Myocyte (in vitro differentiated cells): ENCODE measurements around the gene TM4SF20. TPM values are rescaled to one million over a fixed set of nuclear protein-coding genes. Genes with fewer than 3 reads are reported as not detected.
A peak's percentile ranks its signal among the peaks of the same experiment; 100 is the strongest.
"Not testable (repeated sequence)": the region's sequence is repeated elsewhere in the genome, so short reads cannot be mapped to it uniquely, and the experiment has no call there.

ENCODE experiments used
- DNase-seq: peaks from one replicate; pipeline ENCODE4 v3.0.0-alpha.2; 2012; ENCODE audit warnings: low read depth
- total RNA-seq: library from RNA; depleted of rRNA; stranded (reverse); fragments of >200 nt; gene quantifications from 2 replicates; pipeline ENCODE4 v1.2.3, GENCODE V29; 2014

The TM4SF20 gene
- total RNA-seq, 1 donor from 2014 or later = not detected

GRCh38 chr2:227368574-227368973 lies 10.5 kb downstream of the TM4SF20 start:
- DNase-seq = no peak

GRCh38 chr2:227367427-227367795 lies 11.7 kb downstream of the TM4SF20 start:
- DNase-seq = no peak

GRCh38 chr2:227366769-227367426 lies 12.2 kb downstream of the TM4SF20 start:
- peak; percentile 21 for DNase-seq

GRCh38 chr2:227365833-227366232 lies 13.3 kb downstream of the TM4SF20 start:
- no peak for DNase-seq

GRCh38 chr2:227364585-227365263 lies 14.4 kb downstream of the TM4SF20 start:
- not testable (repeated sequence) for DNase-seq

GRCh38 chr2:227363756-227364155 lies 15.3 kb downstream of the TM4SF20 start:
- DNase-seq = no peak

GRCh38 chr2:227360351-227360750 lies 18.8 kb downstream of the TM4SF20 start:
- peak; percentile 50 for DNase-seq

GRCh38 chr2:227351639-227352038 lies 27.5 kb downstream of the TM4SF20 start:
- no peak for DNase-seq

GRCh38 chr2:227349989-227350612 lies 29.0 kb downstream of the TM4SF20 start:
- no peak for DNase-seq

- DNase-seq = no peak
Observed at GRCh38 chr2:227348324-227348723, 30.8 kb downstream of the TM4SF20 start.

GRCh38 chr2:227347117-227347516 lies 32.0 kb downstream of the TM4SF20 start:
- no peak for DNase-seq

GRCh38 chr2:227344231-227344630 lies 34.9 kb downstream of the TM4SF20 start:
- no peak for DNase-seq

GRCh38 chr2:227341553-227341952 lies 37.6 kb downstream of the TM4SF20 start:
- DNase-seq = no peak

- no peak for DNase-seq
Observed at GRCh38 chr2:227340106-227340505, 39.0 kb downstream of the TM4SF20 start.

- no peak for DNase-seq
Observed at GRCh38 chr2:227339098-227339599, 40.0 kb downstream of the TM4SF20 start.

GRCh38 chr2:227337442-227337841 lies 41.7 kb downstream of the TM4SF20 start:
- DNase-seq = no peak

- DNase-seq = no peak
Observed at GRCh38 chr2:227335713-227336112, 43.4 kb downstream of the TM4SF20 start.

- no peak for DNase-seq
Observed at GRCh38 chr2:227326783-227327182, 52.3 kb downstream of the TM4SF20 start.

GRCh38 chr2:227325839-227326195 lies 53.3 kb downstream of the TM4SF20 start:
- DNase-seq = peak; percentile 62

- DNase-seq = peak; percentile 96
Observed at GRCh38 chr2:227324995-227325838, 53.9 kb downstream of the TM4SF20 start, which contains the start of gene MFF. Gene MFF (plus strand): TSS chr2:227325251. CDS start chr2:227330666, 5,415 bp downstream.

- DNase-seq = no peak
Observed at GRCh38 chr2:227324642-227324994, 54.5 kb downstream of the TM4SF20 start.
